ENCODE data around the gene FHIT.

GRCh38 chr3:59925946-59926345 lies 1325.3 kb downstream of the FHIT start:
- TF ChIP-seq POLR2A (IDR thresholded peaks at IDR 0.05; ENCODE audit: low read length) (no peak), GATA1 (IDR thresholded peaks at IDR 0.05; ENCODE audit: low read depth, low read length) (no peak)

Measured in erythroblast (primary cell).